Ascending aorta (tissue), 2 donors: ENCODE measurements around the gene LDHAL6A. TPM values are rescaled to one million over a fixed set of nuclear protein-coding genes. Genes with fewer than 3 reads are reported as not detected.

Source experiments
- DNase-seq, 2 donors: peaks; one replicate each; pipeline ENCODE4 v3.0.0-alpha.2; 2019; ENCODE audit warnings: low spot score in 2 of 2
- H3K27ac ChIP-seq, 2 donors: fragments of 200-600 bp; sonication (generic); one replicate each; pipeline ENCODE4 v1.5.1; 2016 to 2017; ENCODE audit warnings: mild to moderate bottlenecking in 1 of 2
- H3K27me3 ChIP-seq: fragments of 200-600 bp; sonication (generic); one replicate; pipeline ENCODE4 v1.5.1; 2017
- H3K36me3 ChIP-seq, 2 donors: fragments of 200-600 bp; sonication (generic); one replicate each; pipeline ENCODE4 v1.5.1; 2016
- H3K4me1 ChIP-seq, 2 donors: fragments of 200-600 bp; sonication (generic); one replicate each; pipeline ENCODE4 v1.5.1; 2016 to 2017; ENCODE audit warnings: mild to moderate bottlenecking in 1 of 2
- H3K4me3 ChIP-seq, 2 donors: fragments of 200-600 bp; sonication (generic); one replicate each; pipeline ENCODE4 v1.5.1; 2016 to 2017; ENCODE audit warnings: mild to moderate bottlenecking in 1 of 2
- H3K9me3 ChIP-seq, 2 donors: fragments of 200-600 bp; sonication (generic); one replicate each; pipeline ENCODE4 v1.5.1; 2016
- CTCF ChIP-seq, 3 experiments: fragments of 200-600 bp in 2 of 3; fragments of 450-650 bp in 1 of 3; sonication (generic) in 2 of 3; IDR thresholded peaks; one replicate each; pipeline ENCODE4 v1.5.1; 2016 to 2019; ENCODE audit warnings: antibody characterized with exemption in 3 of 3, mild to moderate bottlenecking in 1 of 3, moderate library complexity in 1 of 3
- intact Hi-C: fragments of 100-400 bp; cut with DNase I; formaldehyde crosslinking; loops from one replicate; pipeline ENCODE4 v1.15.1; 2023
- total RNA-seq: library from RNA; depleted of rRNA; stranded (reverse); fragments of >200 nt; gene quantifications from one replicate; pipeline ENCODE4 v1.1.0, GENCODE V29; 2016

LDHAL6A gene
- total RNA-seq, 1 donor from 2014 or later: not detected

DNA sequence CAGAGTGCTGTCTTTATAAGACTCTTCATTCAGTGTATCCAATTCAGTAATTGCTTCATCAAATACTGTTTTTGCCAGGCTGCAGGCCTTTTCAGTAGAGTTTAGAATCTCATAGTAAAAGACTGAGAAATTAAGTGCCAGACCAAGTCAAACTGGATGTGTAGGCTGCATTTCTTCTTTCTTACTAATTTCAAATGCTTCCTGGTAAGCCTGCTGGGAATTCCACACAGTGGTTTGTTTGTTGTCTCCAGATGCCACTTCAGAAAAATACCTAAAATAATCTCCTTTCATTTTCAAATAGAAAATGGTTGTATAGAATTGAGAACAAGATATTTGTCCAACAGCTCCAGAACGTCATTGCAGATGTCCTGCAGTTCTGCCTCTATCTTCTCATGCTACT, 34.7 kb downstream of the LDHAL6A start:
- Histone ChIP-seq H3K36me3 (peaks cover 36 to 50% of the 10 kb centered on the region in 2 donors), H3K4me3 (no peak overlapping the region), H3K27me3 (no peaks in the 10 kb centered on the region), H3K9me3 (no peaks in the 10 kb centered on the region), H3K4me1 (no peaks in the 10 kb centered on the region), H3K27ac (no peak overlapping the region)
- DNase-seq: no peak
- TF ChIP-seq CTCF (IDR thresholded peaks at IDR 0.05): no peak
- intact Hi-C loops: loop anchor here (10.0 kb wide), 1 partner anchor 86 kb away; no protein-coding TSS in a partner anchor

DNA sequence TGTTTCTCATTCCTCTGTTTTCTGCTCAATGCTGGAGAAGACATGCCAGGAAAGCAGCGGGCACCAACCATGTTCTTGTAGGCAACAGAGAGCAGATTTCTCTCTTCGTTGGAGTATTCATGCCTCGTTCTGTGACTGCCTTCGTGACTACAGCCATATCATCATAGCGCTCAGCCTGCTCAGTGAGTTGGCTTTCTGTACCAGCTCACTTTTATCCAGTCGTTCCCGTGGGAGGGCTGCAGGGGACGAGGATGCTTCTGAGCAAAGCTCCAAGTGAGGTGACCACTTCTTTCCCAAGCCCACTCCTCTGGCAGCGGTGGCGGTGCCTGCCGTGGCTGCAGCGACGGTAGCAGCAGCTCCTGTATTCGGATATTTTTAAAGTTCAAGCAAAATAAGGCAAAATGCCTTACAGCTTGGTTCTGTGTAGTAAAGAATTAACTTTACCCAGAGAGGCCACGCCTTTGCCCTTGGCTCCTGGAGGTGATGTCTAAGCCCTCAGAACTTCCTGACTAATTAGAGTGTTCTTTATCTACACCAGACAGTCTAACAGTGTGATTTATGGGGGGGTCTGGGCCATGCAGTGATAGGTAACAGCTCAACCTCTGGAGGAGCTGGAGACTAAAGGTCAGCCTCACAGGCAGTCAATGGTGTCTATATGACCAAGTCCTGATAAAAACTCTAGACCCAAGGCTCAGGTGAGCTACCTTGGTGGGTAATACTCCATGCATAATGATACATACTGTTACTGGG, 35.3 kb downstream of the LDHAL6A start:
- H3K27ac ChIP-seq: no peak overlapping the region
- H3K36me3 ChIP-seq: peaks cover 36 to 55% of the 10 kb centered on the region in 2 donors

GRCh38 chr11:18491924-18492323, 36.3 kb downstream of the LDHAL6A start:
- Histone ChIP-seq H3K9me3 (no peaks in the 10 kb centered on the region), H3K4me3 (no peak overlapping the region), H3K4me1 (no peaks in the 10 kb centered on the region), H3K36me3 (peaks cover 36 to 60% of the 10 kb centered on the region in 2 donors), H3K27me3 (no peaks in the 10 kb centered on the region), H3K27ac (no peak overlapping the region)
- TF ChIP-seq CTCF (IDR thresholded peaks at IDR 0.05): no peak
- no peak for DNase-seq
- intact Hi-C loops: loop anchor here (10.0 kb wide), 1 partner anchor 87 kb away; no protein-coding TSS in a partner anchor

More for the DNA sequence above, 35.3 kb downstream of the LDHAL6A start:
- H3K9me3 ChIP-seq: no peaks in the 10 kb centered on the region
- no peaks in the 10 kb centered on the region for H3K27me3 ChIP-seq
- no peaks in the 10 kb centered on the region for H3K4me1 ChIP-seq
- no peak for TF ChIP-seq CTCF (IDR thresholded peaks at IDR 0.05)
- DNase-seq: no peak
- intact Hi-C loops: loop anchor here (10.0 kb wide), 1 partner anchor 86 kb away; no protein-coding TSS in a partner anchor
- H3K4me3 ChIP-seq: no peak overlapping the region

DNA sequence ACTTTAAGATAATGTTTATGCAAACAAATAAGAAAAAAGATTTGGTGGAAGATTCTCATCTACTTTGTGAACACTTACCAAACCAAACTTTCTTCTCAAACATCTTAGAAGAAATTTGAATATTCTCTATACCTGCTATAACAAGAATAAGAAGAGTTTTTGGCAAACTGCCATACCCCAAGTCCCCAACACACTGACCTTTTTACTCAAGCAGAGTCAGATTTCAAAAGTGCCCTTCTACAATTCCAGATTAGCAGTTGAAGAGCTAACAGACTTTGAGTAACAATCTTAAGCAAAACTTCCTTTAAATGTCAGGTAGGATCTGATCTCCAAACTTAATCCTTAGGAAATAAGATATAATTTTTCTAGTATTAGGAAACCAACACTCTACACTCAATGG, 37.2 kb downstream of the LDHAL6A start:
- peaks cover 39 to 60% of the 10 kb centered on the region in 2 donors for H3K36me3 ChIP-seq

GRCh38 chr11:18493310-18493709, 37.7 kb downstream of the LDHAL6A start:
- Histone ChIP-seq H3K36me3 (peaks cover 39 to 63% of the 10 kb centered on the region in 2 donors), H3K4me3 (no peak overlapping the region), H3K27ac (no peak overlapping the region), H3K4me1 (no peaks in the 10 kb centered on the region), H3K9me3 (no peaks in the 10 kb centered on the region), H3K27me3 (no peaks in the 10 kb centered on the region)
- intact Hi-C loops: loop anchor here (10.0 kb wide), 1 partner anchor 89 kb away; no protein-coding TSS in a partner anchor
- no peak for TF ChIP-seq CTCF (IDR thresholded peaks at IDR 0.05)
- DNase-seq: no peak

More for the DNA sequence above, 37.2 kb downstream of the LDHAL6A start:
- intact Hi-C loops: loop anchor here (10.0 kb wide), 1 partner anchor 88 kb away; no protein-coding TSS in a partner anchor
- no peak for TF ChIP-seq CTCF (IDR thresholded peaks at IDR 0.05)
- Histone ChIP-seq H3K4me3 (no peak overlapping the region), H3K9me3 (no peaks in the 10 kb centered on the region), H3K27me3 (no peaks in the 10 kb centered on the region), H3K27ac (no peak overlapping the region), H3K4me1 (no peaks in the 10 kb centered on the region)
- DNase-seq: no peak
